K562 (cell line): ENCODE data around the gene TMBIM4. TPM values are rescaled to one million over a fixed set of nuclear protein-coding genes. Genes with fewer than 3 reads are reported as not detected.

Source experiments
- ATAC-seq: fragments of 200-7000 bp; cut with Tn5 transposase; 3 replicates; pipeline ENCODE4 v1.9.1; 2020; ENCODE audit warnings: moderate library complexity
- BruUV-seq: library from RNA; stranded (reverse); fragments of 400-500 nt; replicated peaks from 2 replicates; lab custom pipeline; 2021; lab: Mats Ljungman, UMichigan
- CTCF ChIA-PET: fragments of 300-600 bp; formaldehyde crosslinking; extraction: SDS; loops from one replicate; lab custom pipeline; 2021; ENCODE audit warnings: low intra/inter-chr PET ratio; lab: Yijun Ruan, JAX
- POLR2A ChIA-PET: fragments of 300-600, 350-650 bp; sonication (Branson Sonifier 250); formaldehyde crosslinking; extraction: SDS; loops from one replicate; lab custom pipeline; 2021; ENCODE audit warnings: antibody characterized with exemption, inconsistent platforms; lab: Yijun Ruan, JAX
- DNase-seq, 4 experiments: peaks; one replicate each; pipeline versions ENCODE4 v3.0.0 to v3.0.0-alpha.2; 2011 to 2018; ENCODE audit warnings: low spot score in 3 of 4, mixed read lengths in 3 of 4; ENCODE audit errors: extremely low read depth in 1 of 4
- FAIRE-seq: peaks from 2 replicates; lab custom pipeline; 2011; peaks lifted over from hg19 to GRCh38; lab: Jason Lieb, UNC
- H2AFZ ChIP-seq: 2 replicates; pipeline ENCODE4 v1.6.0; 2011; ENCODE audit warnings: low read depth, low read length, control low read depth, inconsistent platforms
- H3K27ac ChIP-seq: fragments of 200-600 bp; 3 replicates; pipeline ENCODE4 v1.8.0; 2011; ENCODE audit warnings: low read depth, mild to moderate bottlenecking, control low read depth, inconsistent platforms, low read length, moderate library complexity, mixed read lengths; ENCODE audit errors: extremely low read depth
- H3K27me3 ChIP-seq, 2 experiments: fragments of 300-600 bp in 1 of 2; 2 replicates in 1 of 2; 3 replicates in 1 of 2; pipeline versions ENCODE4 v1.6.0 to v1.8.0; 2011; ENCODE audit warnings: inconsistent platforms in 2 of 2, low read length in 2 of 2, mild to moderate bottlenecking in 1 of 2, mixed read lengths in 1 of 2, moderate library complexity in 1 of 2; ENCODE audit not compliant: control insufficient read depth in 2 of 2, insufficient read depth in 2 of 2
- H3K36me3 ChIP-seq: fragments of 300-600 bp; 3 replicates; pipeline ENCODE4 v1.8.0; 2011; ENCODE audit warnings: mild to moderate bottlenecking, low read length, inconsistent platforms; ENCODE audit not compliant: control insufficient read depth, insufficient read depth
- H3K4me1 ChIP-seq, 2 experiments: fragments of 200-600 bp in 1 of 2; replicated peaks in 1 of 2; 2 replicates in 1 of 2; 3 replicates in 1 of 2; pipeline versions ENCODE4 v1.5.1 to v1.8.0; 2011; ENCODE audit warnings: inconsistent platforms in 2 of 2, low read length in 2 of 2, mild to moderate bottlenecking in 1 of 2, mixed read lengths in 1 of 2, moderate library complexity in 1 of 2; ENCODE audit not compliant: control insufficient read depth in 2 of 2, insufficient read depth in 2 of 2
- H3K4me2 ChIP-seq: 2 replicates; pipeline ENCODE4 v1.6.1; 2011; ENCODE audit warnings: low read length, control low read depth, inconsistent platforms, mixed read lengths; ENCODE audit not compliant: insufficient read depth
- H3K4me3 ChIP-seq: fragments of 200-600 bp; sonication (generic), shearing (Covaris generic); 2 replicates; pipeline ENCODE4 v1.5.1; 2016; ENCODE audit warnings: control low read depth, inconsistent platforms
- H3K79me2 ChIP-seq: fragments of 200-600 bp; 3 replicates; pipeline ENCODE4 v1.8.0; 2011; ENCODE audit warnings: low read length, inconsistent platforms; ENCODE audit not compliant: control insufficient read depth, insufficient read depth
- H3K9ac ChIP-seq, 2 experiments: 2 replicates each; pipeline versions ENCODE4 v1.6.0 to v1.6.1; 2011; ENCODE audit warnings: low read depth in 2 of 2, low read length in 2 of 2, control low read depth in 1 of 2, inconsistent platforms in 1 of 2, mild to moderate bottlenecking in 1 of 2, mixed read lengths in 1 of 2; ENCODE audit not compliant: insufficient read depth in 1 of 2
- H3K9me1 ChIP-seq: one replicate; pipeline ENCODE4 v1.6.0; 2011; ENCODE audit warnings: inconsistent platforms, mild to moderate bottlenecking, low read length, moderate library complexity; ENCODE audit not compliant: control insufficient read depth, insufficient read depth
- H3K9me3 ChIP-seq: replicated peaks from 2 replicates; pipeline ENCODE4 v1.5.1; 2011; ENCODE audit warnings: low read depth, low read length, inconsistent platforms; ENCODE audit not compliant: control insufficient read depth, insufficient read depth
- H4K20me1 ChIP-seq: replicated peaks from 2 replicates; pipeline ENCODE4 v1.6.1; 2011; ENCODE audit warnings: low read length, inconsistent platforms, mixed read lengths; ENCODE audit not compliant: control insufficient read depth, insufficient read depth
- CREB3L1 ChIP-seq: fragments of 450-650 bp; IDR thresholded peaks from 2 replicates; pipeline ENCODE4 v1.6.1; 2014; ENCODE audit warnings: low read depth, mild to moderate bottlenecking, moderate library complexity, borderline replicate concordance
- FOXM1 ChIP-seq, 2 experiments: fragments of 450-650 bp in 1 of 2; sonication (generic) in 1 of 2; formaldehyde crosslinking in 1 of 2; IDR thresholded peaks; 2 replicates each; pipeline versions ENCODE4 v1.6.1 to v1.9.0; 2017 to 2022; ENCODE audit warnings: low read depth in 2 of 2, mild to moderate bottlenecking in 2 of 2, missing genetic modification reagents in 1 of 2, moderate library complexity in 1 of 2
- FUS ChIP-seq: fragments of 200-400 bp; formaldehyde crosslinking; optimal IDR thresholded peaks from 2 replicates; pipeline ENCODE3; 2017; ENCODE audit warnings: low read depth, low read length
- KDM4B ChIP-seq, 2 experiments: fragments of 450-650 bp in 1 of 2; sonication (generic) in 1 of 2; IDR thresholded peaks; 2 replicates each; pipeline ENCODE4 v1.6.1; 2016 to 2017; ENCODE audit warnings: borderline replicate concordance in 2 of 2, antibody characterized with exemption in 1 of 2, low read depth in 1 of 2, mild to moderate bottlenecking in 1 of 2
- MCM7 ChIP-seq, 2 experiments: fragments of 450-650 bp; IDR thresholded peaks; 2 replicates each; pipeline ENCODE4 v1.6.1; 2016 to 2018
- PHTF2 ChIP-seq: fragments of 250-450 bp; sonication (Bioruptor Pico); IDR thresholded peaks from 2 replicates; pipeline ENCODE4 v1.5.0; 2021; ENCODE audit warnings: mild to moderate bottlenecking
- ZFP1 ChIP-seq: fragments of 450-650 bp; formaldehyde crosslinking; IDR thresholded peaks from 2 replicates; pipeline ENCODE4 v1.4.0; 2020; ENCODE audit warnings: mild to moderate bottlenecking, mixed read lengths
- ZNF184 ChIP-seq: sonication (generic); formaldehyde crosslinking; IDR thresholded peaks from 2 replicates; pipeline ENCODE4 v1.5.0; 2020; ENCODE audit warnings: missing genetic modification reagents
- ZNF586 ChIP-seq: fragments of 450-650 bp; formaldehyde crosslinking; conservative IDR thresholded peaks from 2 replicates; pipeline ENCODE4 v1.4.0; 2020; ENCODE audit warnings: mild to moderate bottlenecking, moderate library complexity
- WGBS: fragments of 100-300 bp; shearing (Covaris generic); methylation state at CpG from one replicate; pipeline ENCODE4 v1.1.6; 2016; ENCODE audit warnings: low coverage, mixed read lengths; ENCODE audit not compliant: insufficient coverage; ENCODE audit errors: missing lambda C conversion rate; 5-methylcytosine and 5-hydroxymethylcytosine counted together
- in situ Hi-C: fragments of 300-500 bp; cut with MboI; formaldehyde crosslinking; loops from 4 replicates; pipeline ENCODE4 v1.15.0; 2018; ENCODE audit warnings: inconsistent platforms, mixed read lengths
- intact Hi-C: fragments of 100-400 bp; cut with micrococcal nuclease; formaldehyde crosslinking; loops from 2 replicates; pipeline ENCODE4 v1.14.2; 2022
- polyA plus RNA-seq, 8 experiments: library from polyadenylated mRNA; depleted of rRNA in 4 of 8; stranded (reverse) in 5 of 8; unstranded in 3 of 8; fragments of >200 nt; fragmentation: Nextera tagmentation in 2 of 8; fragmentation: Illumina TruSeq in 1 of 8; extraction: Ambion mirVana in 2 of 8; extraction: Trizol in 1 of 8; gene quantifications; 2 replicates each; pipeline versions ENCODE4 v1.2.1 to v1.2.3, GENCODE V29; 2011 to 2014; ENCODE audit warnings: inconsistent platforms in 1 of 8, missing spikeins in 1 of 8
- total RNA-seq, 7 experiments: library from RNA; depleted of rRNA in 6 of 7; stranded (reverse); fragments of >200 nt in 6 of 7; fragmentation: Illumina TruSeq in 2 of 7; extraction: Trizol in 2 of 7; gene quantifications; 2 replicates each; pipeline versions ENCODE4 v1.2.1 to v1.2.3, GENCODE V29; 2011 to 2021; ENCODE audit warnings: low replicate concordance in 1 of 7
- TF ChIP-seq, protein P1 (sequence below): fragments of 450-650 bp; conservative IDR thresholded peaks from 2 replicates; pipeline ENCODE4 v1.6.1; 2016; ENCODE audit warnings: missing genetic modification characterization, low read depth, mild to moderate bottlenecking, control low read depth, missing compliant biosample characterization

TMBIM4 gene
- total and polyA plus RNA-seq, 9 of the 15 experiments (the other 6 are each of a cell fraction or from before 2014, with no cell fraction given), result 18.6 to 272 (median 50.0) TPM

DNA sequence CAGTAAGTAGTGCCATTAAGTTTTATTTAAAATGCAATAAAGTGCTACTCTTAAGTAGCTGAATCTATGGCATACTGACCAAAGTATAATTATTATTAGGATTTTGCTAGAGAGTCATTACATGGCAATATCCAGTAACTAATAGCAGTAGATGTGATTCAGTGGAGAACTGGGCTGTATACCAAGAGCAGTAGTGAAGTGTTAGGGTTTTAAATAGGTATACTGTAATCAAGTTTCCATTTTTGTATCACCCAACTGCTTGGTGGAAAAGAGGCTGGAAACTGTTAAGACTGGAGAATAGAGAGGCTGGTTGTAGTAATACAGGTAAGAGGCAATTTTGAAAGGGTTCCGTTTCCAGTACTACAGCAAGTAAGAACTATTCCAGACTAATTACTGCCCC lies 25.9 kb downstream of the TMBIM4 start:
- H3K9ac ChIP-seq, result no peak overlapping the region
- BruUV-seq, result no TSS peak
- H3K4me2 ChIP-seq, result no peak overlapping the region
- H4K20me1 ChIP-seq, result no peaks in the 10 kb centered on the region
- ChIA-PET CTCF (no interaction called here), POLR2A (no interaction called here)
- TF ChIP-seq FOXM1 (IDR thresholded peaks at IDR 0.05; ENCODE audit: low read depth) (no peak), FOXM1 (CRISPR knock-in tag; IDR thresholded peaks at IDR 0.05; ENCODE audit: low read depth) (no peak)
- H3K36me3 ChIP-seq, result peaks cover 16% of the 10 kb centered on the region
- in situ Hi-C loops (no loop called here), intact Hi-C loops (loop anchor here (2.0 kb wide), 1 partner anchor 265 kb away; no protein-coding TSS in a partner anchor)
- ATAC-seq (no peak), DNase-seq (no peak), FAIRE-seq (no peak)
- H2AFZ ChIP-seq, result no peak overlapping the region
- H3K79me2 ChIP-seq, result no peaks in the 10 kb centered on the region
- no peak overlapping the region for H3K4me3 ChIP-seq
- H3K9me1 ChIP-seq, result no peaks in the 10 kb centered on the region
- 94% methylated on average over 1 of the region's 1 CpG for WGBS
- H3K27me3 ChIP-seq, result no peaks in the 10 kb centered on the region
- H3K27ac ChIP-seq, result no peak overlapping the region
- peaks cover 13% of the 10 kb centered on the region for H3K9me3 ChIP-seq
- H3K4me1 ChIP-seq, result no peaks in the 10 kb centered on the region

GRCh38 chr12:66142826-66143225 lies 27.0 kb downstream of the TMBIM4 start:
- no TSS peak for BruUV-seq
- H3K79me2 ChIP-seq, result no peaks in the 10 kb centered on the region
- DNase-seq, result no peak
- ChIA-PET POLR2A (no interaction called here), CTCF (no interaction called here)
- H3K27ac ChIP-seq, result no peak overlapping the region
- no peak for FAIRE-seq
- no peaks in the 10 kb centered on the region for H3K4me1 ChIP-seq
- no peak overlapping the region for H2AFZ ChIP-seq
- peaks cover 13% of the 10 kb centered on the region for H3K9me3 ChIP-seq
- H3K27me3 ChIP-seq, result no peaks in the 10 kb centered on the region
- H4K20me1 ChIP-seq, result no peaks in the 10 kb centered on the region
- ATAC-seq, result no peak
- H3K9me1 ChIP-seq, result no peaks in the 10 kb centered on the region
- intact Hi-C loops (no loop called here), in situ Hi-C loops (no loop called here)
- peaks cover 20% of the 10 kb centered on the region for H3K36me3 ChIP-seq
- no peak overlapping the region for H3K4me3 ChIP-seq
- H3K4me2 ChIP-seq, result no peak overlapping the region
- no peak for TF ChIP-seq ZNF184
- no peak for TF ChIP-seq FUS
- TF ChIP-seq, protein P1, sequence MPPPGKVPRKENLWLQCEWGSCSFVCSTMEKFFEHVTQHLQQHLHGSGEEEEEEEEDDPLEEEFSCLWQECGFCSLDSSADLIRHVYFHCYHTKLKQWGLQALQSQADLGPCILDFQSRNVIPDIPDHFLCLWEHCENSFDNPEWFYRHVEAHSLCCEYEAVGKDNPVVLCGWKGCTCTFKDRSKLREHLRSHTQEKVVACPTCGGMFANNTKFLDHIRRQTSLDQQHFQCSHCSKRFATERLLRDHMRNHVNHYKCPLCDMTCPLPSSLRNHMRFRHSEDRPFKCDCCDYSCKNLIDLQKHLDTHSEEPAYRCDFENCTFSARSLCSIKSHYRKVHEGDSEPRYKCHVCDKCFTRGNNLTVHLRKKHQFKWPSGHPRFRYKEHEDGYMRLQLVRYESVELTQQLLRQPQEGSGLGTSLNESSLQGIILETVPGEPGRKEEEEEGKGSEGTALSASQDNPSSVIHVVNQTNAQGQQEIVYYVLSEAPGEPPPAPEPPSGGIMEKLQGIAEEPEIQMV, result no peak
- no peak for TF ChIP-seq KDM4B (IDR thresholded peaks at IDR 0.05; ENCODE audit: borderline replicate concordance in 2 of 2, low read depth in 1 of 2)
- TF ChIP-seq CREB3L1, result no peak
- TF ChIP-seq ZNF586 (CRISPR knock-in tag), result no peak
- no peak for TF ChIP-seq MCM7 (IDR thresholded peaks at IDR 0.05)
- TF ChIP-seq PHTF2 (CRISPR knock-in tag), result no peak
- TF ChIP-seq ZFP1 (CRISPR knock-in tag), result no peak
- TF ChIP-seq, all 486 proteins: peak for 0
- H3K9ac ChIP-seq, result no peak overlapping the region
